Fibroblast of skin of right quadriceps (primary cell): ENCODE data around the gene EFCC1.

ENCODE experiments used
- DNase-seq: peaks from one replicate; pipeline ENCODE4 v3.0.0-alpha.2; 2013

Gene EFCC1

GRCh38 chr3:129001101-129001805 is at the start of gene EFCC1:
Gene EFCC1 (plus strand): TSS chr3:129001304. CDS start chr3:129001629, 325 bp downstream.
- DNase-seq: no peak

GRCh38 chr3:128956440-128956839 is 44.7 kb upstream of the EFCC1 start:
- DNase-seq: no peak

- no peak for DNase-seq
Measured at GRCh38 chr3:128965280-128965679, 35.8 kb upstream of the EFCC1 start.

- DNase-seq: no peak
Measured at GRCh38 chr3:128965818-128966217, 35.3 kb upstream of the EFCC1 start.

GRCh38 chr3:128967748-128968355 is 33.3 kb upstream of the EFCC1 start:
- DNase-seq: no peak

GRCh38 chr3:128969993-128970739 is 30.9 kb upstream of the EFCC1 start:
- peak; percentile 36 for DNase-seq

- DNase-seq: no peak
Measured at GRCh38 chr3:128970740-128971047, 30.4 kb upstream of the EFCC1 start.

- peak; percentile 29 for DNase-seq
Measured at GRCh38 chr3:128971421-128972100, 29.5 kb upstream of the EFCC1 start.

GRCh38 chr3:128973988-128974564 is 27.0 kb upstream of the EFCC1 start:
- DNase-seq: no peak

- DNase-seq: no peak
Measured at GRCh38 chr3:128975276-128975675, 25.8 kb upstream of the EFCC1 start.

- no peak for DNase-seq
Measured at GRCh38 chr3:128983293-128984069, 17.6 kb upstream of the EFCC1 start.

GRCh38 chr3:128984596-128984995 is 16.5 kb upstream of the EFCC1 start:
- no peak for DNase-seq

- DNase-seq: no peak
Measured at GRCh38 chr3:128987302-128988100, 13.6 kb upstream of the EFCC1 start.

- DNase-seq: no peak
Measured at GRCh38 chr3:128988286-128988685, 12.8 kb upstream of the EFCC1 start.

- no peak for DNase-seq
Measured at GRCh38 chr3:128991355-128991895, 9.7 kb upstream of the EFCC1 start.

GRCh38 chr3:128992926-128993460 is 8.1 kb upstream of the EFCC1 start:
- no peak for DNase-seq

- peak; percentile 57 for DNase-seq
Measured at GRCh38 chr3:128993461-128994172, 7.5 kb upstream of the EFCC1 start, which contains the start of gene CFAP92. Gene CFAP92 (minus strand): TSS chr3:128994076. CDS start chr3:128993304, 772 bp downstream.

- DNase-seq: no peak
Measured at GRCh38 chr3:128994173-128994512, 7.0 kb upstream of the EFCC1 start.

- no peak for DNase-seq
Measured at GRCh38 chr3:128994581-128995546, 6.2 kb upstream of the EFCC1 start.
